ENCODE data around the gene LARGE2. TPM values are rescaled to one million over a fixed set of nuclear protein-coding genes. Genes with fewer than 3 reads are reported as not detected.

The LARGE2 gene
- total RNA-seq, 2 experiments from 2014 or later: 0.75 to 1.1 TPM

DNA sequence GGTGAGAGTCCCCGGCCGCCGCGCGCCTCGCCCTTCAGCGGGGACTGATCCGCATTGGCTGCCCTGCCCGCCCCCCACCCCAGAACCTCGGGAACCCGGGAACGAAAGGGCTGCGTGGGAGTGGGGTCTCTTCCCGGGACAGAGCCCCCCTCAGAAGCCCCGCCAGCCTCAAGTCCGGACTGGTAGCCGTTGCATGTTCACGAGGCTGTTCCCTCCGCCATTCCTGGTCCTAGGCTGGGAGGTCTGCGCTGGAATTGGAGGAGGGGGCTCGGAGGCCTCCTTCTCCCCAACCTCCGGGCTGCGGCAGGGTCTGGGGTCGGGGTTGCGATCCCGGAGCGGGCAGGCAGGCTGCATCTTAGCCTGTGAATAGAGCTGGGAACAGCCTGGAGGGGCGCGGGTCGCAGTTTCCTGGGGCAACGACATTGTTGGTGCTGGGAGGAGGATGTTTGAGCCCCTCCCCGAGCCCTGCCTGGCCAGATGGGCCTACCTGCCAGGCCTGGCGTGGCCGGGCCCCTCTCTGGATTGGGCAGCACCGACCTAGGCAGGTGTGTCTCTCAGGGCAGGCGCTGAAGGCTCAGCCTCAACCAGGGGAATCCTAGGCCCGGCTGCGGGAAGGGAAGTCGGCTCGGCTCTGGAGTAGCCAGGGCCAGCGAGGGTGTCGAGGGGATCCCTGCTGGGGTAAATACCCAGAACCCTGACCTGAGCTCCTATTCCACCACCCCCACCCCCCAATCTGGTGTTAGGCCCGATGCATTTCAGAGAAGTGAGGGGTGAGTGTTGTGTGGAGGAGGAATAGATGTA is 36.3 kb upstream of the LARGE2 start:
- H3K9me3 Mint-ChIP-seq (ENCODE audit: low read depth): no peaks in the 10 kb centered on the region
- DNase-seq (no peak), ATAC-seq (no peak)
- POLR2A ChIA-PET: no interaction called here
- no peak overlapping the region for H3K27ac Mint-ChIP-seq
- H3K27me3 Mint-ChIP-seq: peaks cover 3% of the 10 kb centered on the region
- peaks cover 8% of the 10 kb centered on the region for H3K36me3 Mint-ChIP-seq (ENCODE audit: low read depth)
- no peak overlapping the region for H3K4me3 Mint-ChIP-seq
- intact Hi-C loops (cut with DNase I, micrococcal nuclease): loop anchor here in 1 of 2 experiments (1.0 kb wide), 4 partner anchors 13 to 81 kb away; partner anchors contain the start of genes CRY2 and SLC35C1
- CTCF ChIA-PET: interaction anchor here (0.6 to 1.1 kb wide), 2 partner anchors 14 to 70 kb away, joined by 3 read pairs; no protein-coding TSS in a partner anchor
- H3K4me1 Mint-ChIP-seq: peaks cover 8% of the 10 kb centered on the region

DNA sequence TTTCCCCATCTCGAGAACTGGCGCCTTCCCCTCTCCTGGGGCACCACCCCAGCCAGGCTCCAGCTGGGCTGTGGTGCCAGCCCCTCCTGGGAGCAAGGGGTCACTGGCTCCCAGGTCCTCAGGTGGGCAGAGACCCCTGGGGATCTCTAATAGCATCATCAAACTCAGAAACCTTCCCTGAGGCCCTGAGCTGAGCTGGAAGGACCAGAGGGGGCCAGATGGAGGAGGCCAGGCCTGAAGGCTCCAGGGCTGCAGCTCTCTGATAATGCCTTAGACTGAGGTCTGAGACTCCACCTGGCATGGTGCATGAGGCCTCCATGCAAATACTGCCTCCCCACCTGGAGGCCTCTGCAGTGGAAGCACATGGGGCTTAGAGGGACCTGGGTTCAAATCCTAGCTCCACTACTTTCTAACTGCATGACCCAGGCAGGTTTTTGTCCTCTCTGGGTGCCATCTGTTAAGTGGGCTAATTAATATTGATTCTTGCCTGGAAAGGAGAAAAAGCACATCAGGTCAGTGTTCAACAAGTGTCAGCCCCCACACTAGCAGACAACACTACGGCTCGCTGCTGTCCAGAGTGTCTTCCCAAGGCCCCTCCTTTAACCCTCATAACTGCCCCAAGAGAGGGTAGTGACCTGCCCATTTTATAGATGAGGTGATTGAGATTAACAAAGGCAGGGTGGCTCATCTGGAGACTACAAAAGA is 35.5 kb upstream of the LARGE2 start:
- Mint-ChIP-seq H3K4me3 (no peak overlapping the region), H3K9me3 (ENCODE audit: low read depth) (no peaks in the 10 kb centered on the region), H3K4me1 (peaks cover 8% of the 10 kb centered on the region), H3K27ac (no peak overlapping the region), H3K27me3 (peaks cover 3% of the 10 kb centered on the region), H3K36me3 (ENCODE audit: low read depth) (peaks cover 8% of the 10 kb centered on the region)
- POLR2A ChIA-PET: no interaction called here
- intact Hi-C loops (cut with DNase I, micrococcal nuclease): no loop called here
- no peak for DNase-seq
- no peak for ATAC-seq
- CTCF ChIA-PET: interaction anchor here (0.6 to 1.1 kb wide), 2 partner anchors 15 to 69 kb away, joined by 3 read pairs; no protein-coding TSS in a partner anchor

DNA sequence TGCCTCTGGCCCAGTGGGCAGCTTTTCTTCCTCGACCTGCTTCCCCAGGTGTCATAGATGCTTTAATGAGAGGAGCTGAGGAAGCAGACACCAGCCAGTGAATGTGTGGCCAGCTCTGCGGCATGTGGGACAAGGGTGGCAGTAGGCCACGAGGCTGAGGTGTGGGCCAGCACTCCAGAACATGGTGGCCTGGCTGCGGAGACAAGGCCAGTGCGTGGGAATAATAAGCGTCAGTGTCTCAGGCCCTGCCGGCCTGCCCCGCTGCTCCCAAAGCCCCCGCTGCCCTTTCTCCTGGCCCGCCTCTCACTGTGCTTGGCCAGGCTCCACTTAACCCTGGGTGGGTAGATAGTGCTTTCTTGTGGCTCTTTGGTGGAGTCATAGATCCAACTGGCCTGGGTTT is 34.9 kb upstream of the LARGE2 start:
- ChIA-PET CTCF (interaction anchor here (0.6 to 1.1 kb wide), 2 partner anchors 68 to 149 kb away, joined by 3 read pairs; no protein-coding TSS in a partner anchor), POLR2A (no interaction called here)
- DNase-seq (no peak), ATAC-seq (no peak)
- Mint-ChIP-seq H3K4me1 (peaks cover 8% of the 10 kb centered on the region), H3K27me3 (peaks cover 3% of the 10 kb centered on the region), H3K27ac (no peak overlapping the region), H3K36me3 (ENCODE audit: low read depth) (peaks cover 4% of the 10 kb centered on the region), H3K9me3 (ENCODE audit: low read depth) (no peaks in the 10 kb centered on the region), H3K4me3 (no peak overlapping the region)
- intact Hi-C loops (cut with DNase I, micrococcal nuclease): no loop called here

DNA sequence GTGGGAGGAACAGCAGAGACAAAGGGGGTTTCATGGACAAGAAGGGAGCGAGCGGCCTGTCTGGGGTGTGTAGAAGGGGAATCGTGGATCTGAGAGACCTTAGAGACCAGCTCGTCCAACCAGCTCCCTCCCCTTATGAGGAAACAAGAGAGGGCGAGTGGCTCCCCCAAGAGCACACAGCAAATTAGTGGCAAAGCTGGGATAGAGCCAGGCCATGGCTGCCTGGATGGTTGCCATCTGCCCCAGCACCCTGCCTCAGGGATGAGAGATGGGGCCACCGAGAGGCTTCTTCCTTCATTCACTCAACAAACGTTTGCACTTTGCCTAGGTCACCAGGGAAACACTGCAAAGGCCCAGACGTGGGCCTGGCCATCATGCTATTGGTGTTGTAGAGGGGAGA is 32.9 kb upstream of the LARGE2 start:
- CTCF ChIA-PET: no interaction called here
- H3K27me3 Mint-ChIP-seq: peaks cover 6% of the 10 kb centered on the region
- ATAC-seq (no peak), DNase-seq (no peak)
- H3K4me3 Mint-ChIP-seq: no peak overlapping the region
- intact Hi-C loops (cut with DNase I, micrococcal nuclease): no loop called here
- POLR2A ChIA-PET: no interaction called here
- no peaks in the 10 kb centered on the region for H3K36me3 Mint-ChIP-seq (ENCODE audit: low read depth)
- H3K4me1 Mint-ChIP-seq: peaks cover 7% of the 10 kb centered on the region
- no peak overlapping the region for H3K27ac Mint-ChIP-seq
- no peaks in the 10 kb centered on the region for H3K9me3 Mint-ChIP-seq (ENCODE audit: low read depth)

DNA sequence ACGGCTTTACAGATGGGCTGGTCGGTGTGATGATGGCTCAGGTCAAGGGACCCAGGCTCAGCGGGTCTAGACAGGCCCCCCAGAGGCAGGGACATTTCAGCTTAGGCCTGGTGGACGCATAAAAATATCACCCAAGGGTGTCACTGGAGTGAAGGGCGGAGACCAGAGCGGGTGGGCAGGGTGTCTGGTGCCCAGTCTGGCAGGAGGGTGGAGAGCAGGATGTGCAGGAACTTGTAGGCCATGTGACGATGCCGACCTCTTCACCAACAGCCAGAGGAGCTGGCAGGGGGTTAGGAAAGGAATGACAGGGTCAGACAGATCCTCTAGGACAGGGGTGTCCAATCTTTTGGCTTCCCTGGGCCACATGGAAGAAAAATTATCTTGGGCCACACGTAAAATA is 32.5 kb upstream of the LARGE2 start:
- intact Hi-C loops (cut with DNase I, micrococcal nuclease): no loop called here
- ChIA-PET CTCF (no interaction called here), POLR2A (no interaction called here)
- DNase-seq (no peak), ATAC-seq (no peak)
- Mint-ChIP-seq H3K4me1 (peaks cover 3% of the 10 kb centered on the region), H3K9me3 (ENCODE audit: low read depth) (no peaks in the 10 kb centered on the region), H3K36me3 (ENCODE audit: low read depth) (no peaks in the 10 kb centered on the region), H3K27me3 (peaks cover 9% of the 10 kb centered on the region), H3K4me3 (no peak overlapping the region), H3K27ac (no peak overlapping the region)

DNA sequence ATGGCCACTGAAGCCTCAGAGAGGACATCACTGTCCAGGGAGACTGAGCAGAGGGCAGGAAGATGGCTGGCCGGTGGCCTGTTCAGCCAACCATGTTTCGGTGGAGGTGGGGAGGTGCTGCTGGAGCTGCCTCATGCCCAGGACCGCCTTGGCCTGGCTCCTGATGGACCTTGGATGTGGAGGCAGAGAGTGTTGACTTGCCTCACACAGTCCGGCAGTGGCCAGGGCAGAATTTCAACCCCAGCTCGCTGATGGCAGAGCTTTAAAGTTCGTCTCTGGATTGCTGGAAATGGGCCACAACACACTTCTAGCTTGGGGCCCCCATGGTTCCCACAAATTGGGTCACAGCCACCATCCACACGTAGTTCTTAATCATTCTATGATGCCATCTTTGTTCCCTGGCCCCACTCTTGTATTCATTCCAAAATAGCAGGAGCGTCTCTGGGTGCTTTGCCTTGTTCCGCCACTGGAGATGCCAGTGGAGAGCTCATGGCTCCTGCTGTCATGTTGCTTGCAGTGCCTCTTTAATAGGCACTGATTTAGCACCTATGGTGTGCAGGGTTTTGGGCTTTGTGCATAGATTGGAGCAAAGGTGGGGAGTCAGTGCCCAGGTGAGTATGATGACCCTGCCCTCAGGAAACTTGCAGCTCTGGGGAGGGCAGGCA is 31.4 kb upstream of the LARGE2 start:
- DNase-seq: no peak
- POLR2A ChIA-PET: interaction anchor here (0.6 kb wide), 1 partner anchor 220 kb away, joined by 3 read pairs; no protein-coding TSS in a partner anchor
- ATAC-seq: no peak
- Mint-ChIP-seq H3K27ac (no peak overlapping the region), H3K4me3 (no peak overlapping the region), H3K27me3 (peaks cover 11% of the 10 kb centered on the region), H3K9me3 (ENCODE audit: low read depth) (no peaks in the 10 kb centered on the region), H3K4me1 (no peaks in the 10 kb centered on the region), H3K36me3 (ENCODE audit: low read depth) (no peaks in the 10 kb centered on the region)
- intact Hi-C loops (cut with DNase I, micrococcal nuclease): no loop called here
- CTCF ChIA-PET: interaction anchor here (0.6 kb wide), 2 partner anchors 74 to 145 kb away, joined by 3 to 4 read pairs; no protein-coding TSS in a partner anchor

DNA sequence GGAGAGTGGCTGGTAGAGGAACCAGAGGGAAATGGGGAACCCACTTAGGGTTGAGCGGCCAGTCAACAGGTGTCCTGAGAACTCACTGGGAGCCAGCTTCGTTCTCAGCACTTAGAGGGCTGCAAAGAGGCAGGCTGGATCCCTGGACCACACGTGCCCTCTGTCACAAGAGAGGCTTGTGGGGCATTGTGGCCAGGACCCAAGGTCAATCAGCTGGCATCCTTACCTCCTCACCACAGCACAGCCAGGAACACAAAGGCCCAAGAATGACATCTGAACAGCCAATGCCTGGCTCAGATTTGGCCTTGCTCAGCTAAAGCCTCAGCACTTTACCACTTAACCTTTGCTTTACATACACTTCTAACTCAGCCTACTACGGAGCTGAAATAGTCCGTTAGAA is 29.6 kb upstream of the LARGE2 start:
- Mint-ChIP-seq H3K4me3 (no peak overlapping the region), H3K4me1 (no peaks in the 10 kb centered on the region), H3K27ac (no peak overlapping the region), H3K36me3 (ENCODE audit: low read depth) (no peaks in the 10 kb centered on the region), H3K27me3 (peaks cover 19% of the 10 kb centered on the region), H3K9me3 (ENCODE audit: low read depth) (no peaks in the 10 kb centered on the region)
- intact Hi-C loops (cut with DNase I, micrococcal nuclease): no loop called here
- POLR2A ChIA-PET: interaction anchor here (0.5 kb wide), 1 partner anchor 77 kb away, joined by 4 read pairs; no protein-coding TSS in a partner anchor
- DNase-seq: no peak
- no peak for ATAC-seq
- CTCF ChIA-PET: no interaction called here

DNA sequence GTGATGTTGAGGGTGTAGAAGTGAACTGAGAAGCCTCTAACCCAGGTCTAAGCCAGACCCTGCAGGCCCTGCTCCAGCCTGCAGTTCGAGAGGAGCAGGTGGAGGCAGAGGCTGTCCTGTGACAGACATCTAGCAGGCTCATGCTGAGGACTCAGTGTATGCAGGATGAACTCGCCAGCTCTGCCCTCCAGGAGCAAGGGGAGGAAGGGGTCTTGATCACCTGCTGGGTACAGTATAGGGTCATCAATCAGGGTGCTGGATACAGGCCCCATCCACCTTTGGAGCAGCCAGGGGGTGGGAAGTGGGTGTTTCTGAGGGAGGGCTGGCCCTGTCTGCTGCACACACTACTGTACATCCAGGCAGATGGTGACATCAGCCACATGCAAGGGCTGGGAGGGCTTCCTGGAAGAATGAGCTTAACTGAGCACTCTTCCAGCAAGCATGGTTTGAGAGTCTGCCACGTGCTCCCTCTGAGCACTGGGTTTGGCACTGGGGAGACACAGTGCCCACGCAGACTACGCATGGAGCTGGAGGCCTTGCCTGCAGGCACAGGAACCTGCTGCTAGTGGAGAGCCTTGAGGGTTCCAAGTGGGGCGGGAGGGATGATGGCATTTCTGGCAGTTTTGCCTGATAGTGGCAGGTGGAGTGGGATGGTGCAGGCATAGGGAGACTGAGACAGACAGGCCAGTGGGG is 27.8 kb upstream of the LARGE2 start:
- H3K9me3 Mint-ChIP-seq (ENCODE audit: low read depth): no peaks in the 10 kb centered on the region
- DNase-seq: no peak
- no peak overlapping the region for H3K27ac Mint-ChIP-seq
- CTCF ChIA-PET: no interaction called here
- no peak overlapping the region for H3K4me3 Mint-ChIP-seq
- H3K4me1 Mint-ChIP-seq: peaks cover 2% of the 10 kb centered on the region
- no peak for ATAC-seq
- POLR2A ChIA-PET: interaction anchor here (0.6 kb wide), 1 partner anchor 31 kb away, joined by 3 read pairs; no protein-coding TSS in a partner anchor
- intact Hi-C loops (cut with DNase I, micrococcal nuclease): loop anchor here in 1 of 2 experiments (5.0 kb wide), 1 partner anchor 47 kb away; the partner anchor contains the start of gene CRY2
- peaks cover 24% of the 10 kb centered on the region for H3K27me3 Mint-ChIP-seq
- H3K36me3 Mint-ChIP-seq (ENCODE audit: low read depth): no peaks in the 10 kb centered on the region

DNA sequence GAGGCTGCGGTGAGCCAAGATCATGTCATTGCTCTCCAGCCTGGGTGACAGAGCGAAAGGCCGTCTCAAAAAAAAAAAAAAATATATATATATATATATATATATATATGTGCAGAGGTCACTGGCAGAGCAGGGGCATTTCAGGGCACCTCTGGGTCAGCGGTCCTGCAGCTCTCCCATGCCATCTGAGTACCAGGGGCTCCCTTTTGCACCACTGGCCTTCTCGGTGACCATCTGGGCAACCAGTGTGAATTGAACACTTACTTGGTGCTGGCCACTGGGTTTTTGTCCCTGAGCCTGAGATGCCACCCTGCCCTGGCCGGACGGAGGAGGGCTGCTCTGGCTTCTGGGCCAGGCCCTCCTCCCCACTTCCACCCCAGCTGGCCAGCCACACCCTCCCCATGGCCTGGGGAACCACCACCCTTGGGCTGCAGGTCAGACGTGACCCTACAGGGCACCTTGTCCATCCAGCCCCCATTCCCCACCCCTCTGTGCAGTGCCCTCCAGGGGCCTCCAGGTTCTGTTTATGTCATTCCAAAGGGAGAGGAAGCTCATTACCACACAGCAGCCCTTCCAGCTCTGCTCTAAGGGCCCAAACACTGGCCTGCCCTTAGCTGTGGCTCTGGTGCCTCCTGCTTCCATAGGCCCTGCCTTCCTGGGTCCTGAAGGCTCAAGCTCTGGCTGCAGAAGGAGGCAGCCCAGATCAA is 26.8 kb upstream of the LARGE2 start:
- ATAC-seq: no peak
- POLR2A ChIA-PET: interaction anchor here (0.6 kb wide), 1 partner anchor 32 kb away, joined by 3 read pairs; no protein-coding TSS in a partner anchor
- no peak overlapping the region for H3K27ac Mint-ChIP-seq
- H3K36me3 Mint-ChIP-seq (ENCODE audit: low read depth): no peaks in the 10 kb centered on the region
- H3K4me3 Mint-ChIP-seq: no peak overlapping the region
- H3K9me3 Mint-ChIP-seq (ENCODE audit: low read depth): no peaks in the 10 kb centered on the region
- CTCF ChIA-PET: no interaction called here
- no peak for DNase-seq
- H3K27me3 Mint-ChIP-seq: peaks cover 28% of the 10 kb centered on the region
- intact Hi-C loops (cut with DNase I, micrococcal nuclease): loop anchor here in 1 of 2 experiments (5.0 kb wide), 1 partner anchor 48 kb away; the partner anchor contains the start of gene CRY2
- H3K4me1 Mint-ChIP-seq: peaks cover 2% of the 10 kb centered on the region

DNA sequence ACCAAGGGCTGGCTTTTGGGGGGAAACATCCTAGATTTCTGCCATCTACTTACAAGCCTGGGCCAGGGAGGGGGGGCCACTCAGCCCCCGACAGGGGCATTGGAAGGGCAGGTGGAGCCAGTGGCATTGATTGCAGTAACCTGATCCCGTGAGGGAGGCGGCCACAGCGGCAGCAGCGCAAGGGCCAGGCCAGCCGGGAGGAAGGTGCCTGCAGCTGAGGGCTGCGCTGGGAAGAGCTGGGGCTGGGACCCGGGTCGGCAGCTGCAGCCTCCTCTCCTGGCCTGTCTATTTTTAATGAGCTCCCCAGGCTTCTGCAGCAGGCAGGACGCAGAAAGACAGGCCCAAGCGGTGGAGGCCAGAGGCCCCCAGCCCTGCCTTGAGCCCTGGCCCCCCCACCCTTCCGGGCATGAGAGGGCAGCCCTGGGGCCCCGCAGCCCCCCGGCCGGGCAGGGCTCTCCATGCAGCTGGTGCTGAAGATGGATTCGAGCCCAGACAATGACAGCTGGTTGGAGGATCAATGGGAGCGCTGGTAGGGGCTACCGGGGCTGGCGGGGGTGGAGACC is 26.0 kb upstream of the LARGE2 start:
- H3K4me1 Mint-ChIP-seq: peaks cover 2% of the 10 kb centered on the region
- H3K9me3 Mint-ChIP-seq (ENCODE audit: low read depth): no peaks in the 10 kb centered on the region
- DNase-seq (no peak), ATAC-seq (no peak)
- no peak overlapping the region for H3K4me3 Mint-ChIP-seq
- intact Hi-C loops (cut with DNase I, micrococcal nuclease): loop anchor here in 1 of 2 experiments (5.0 kb wide), 1 partner anchor 49 kb away; the partner anchor contains the start of gene CRY2
- H3K36me3 Mint-ChIP-seq (ENCODE audit: low read depth): no peaks in the 10 kb centered on the region
- POLR2A ChIA-PET: interaction anchor here (0.6 kb wide), 1 partner anchor 87 kb away, joined by 3 read pairs; no protein-coding TSS in a partner anchor
- H3K27me3 Mint-ChIP-seq: peaks cover 32% of the 10 kb centered on the region
- CTCF ChIA-PET: interaction anchor here (1.7 kb wide), 1 partner anchor 25 kb away, joined by 6 read pairs; no protein-coding TSS in a partner anchor
- H3K27ac Mint-ChIP-seq: no peak overlapping the region
